DND-41 (cell line): ENCODE data around the gene ERCC1.
"Not testable (repeated sequence)": the region's sequence is repeated elsewhere in the genome, so short reads cannot be mapped to it uniquely, and the experiment has no call there.

Source experiments
- ATAC-seq: fragments of 200-7000 bp; cut with Tn5 transposase; 3 replicates; pipeline ENCODE4 v1.9.1; 2021; ENCODE audit warnings: low read depth; ENCODE audit not compliant: insufficient read depth
- DNase-seq: peaks from one replicate; pipeline ENCODE4 v3.0.0-alpha.2; 2020
- H2AFZ ChIP-seq: 2 replicates; pipeline ENCODE4 v1.6.0; 2012; ENCODE audit warnings: low read depth, low read length
- H3K27ac ChIP-seq: 2 replicates; pipeline ENCODE4 v1.5.1; 2012; ENCODE audit warnings: low read length, inconsistent platforms
- H3K27me3 ChIP-seq: fragments of 200-600 bp; sonication (generic); 2 replicates; pipeline ENCODE4 v1.6.0; 2012; ENCODE audit warnings: low read length, mild to moderate bottlenecking, inconsistent platforms; ENCODE audit not compliant: insufficient read depth, poor library complexity
- H3K36me3 ChIP-seq: 2 replicates; pipeline ENCODE4 v1.5.1; 2012; ENCODE audit warnings: low read length, inconsistent platforms; ENCODE audit not compliant: insufficient read depth
- H3K4me1 ChIP-seq: 2 replicates; pipeline ENCODE4 v1.5.1; 2012; ENCODE audit warnings: mild to moderate bottlenecking, low read length; ENCODE audit not compliant: insufficient read depth
- H3K4me2 ChIP-seq: 2 replicates; pipeline ENCODE4 v1.6.0; 2012; ENCODE audit warnings: mild to moderate bottlenecking, moderate library complexity, low read length, inconsistent platforms; ENCODE audit not compliant: insufficient read depth
- H3K4me3 ChIP-seq, 2 experiments: fragments of 200-600 bp in 1 of 2; shearing (Covaris generic) in 1 of 2; 2 replicates each; pipeline ENCODE4 v1.5.1; 2012 to 2016; ENCODE audit warnings: inconsistent platforms in 2 of 2, low read length in 2 of 2, mild to moderate bottlenecking in 2 of 2, low read depth in 1 of 2, moderate library complexity in 1 of 2
- H3K79me2 ChIP-seq: 2 replicates; pipeline ENCODE4 v1.6.0; 2012; ENCODE audit warnings: low read length, inconsistent platforms; ENCODE audit not compliant: insufficient read depth
- H3K9ac ChIP-seq: 2 replicates; pipeline ENCODE4 v1.6.0; 2012; ENCODE audit warnings: low read depth, mild to moderate bottlenecking, inconsistent platforms, low read length, moderate library complexity
- H3K9me3 ChIP-seq: 2 replicates; pipeline ENCODE4 v1.5.1; 2012; ENCODE audit warnings: low read length, moderate library complexity, mild to moderate bottlenecking, inconsistent platforms; ENCODE audit not compliant: insufficient read depth, severe bottlenecking
- H4K20me1 ChIP-seq: 2 replicates; pipeline ENCODE4 v1.6.0; 2012; ENCODE audit warnings: low read length; ENCODE audit not compliant: insufficient read depth
- CTCF ChIP-seq: IDR thresholded peaks from 2 replicates; pipeline ENCODE4 v1.5.1; 2012; ENCODE audit warnings: borderline replicate concordance, low read length, moderate library complexity, mild to moderate bottlenecking; ENCODE audit not compliant: poor library complexity, severe bottlenecking; ENCODE audit errors: extremely low read depth
- EZH2 ChIP-seq: IDR thresholded peaks from 3 replicates; pipeline ENCODE4 v1.6.1; 2012; ENCODE audit warnings: borderline replicate concordance, low read depth, mild to moderate bottlenecking, moderate library complexity, low read length, inconsistent platforms; ENCODE audit not compliant: severe bottlenecking

ERCC1 gene

GRCh38 chr19:45408121-45408520, 15.6 kb downstream of the ERCC1 start:
- Histone ChIP-seq H3K79me2 (peaks cover 7% of the 10 kb centered on the region), H4K20me1 (no peaks in the 10 kb centered on the region), H3K36me3 (peaks cover 11% of the 10 kb centered on the region), H2AFZ (no peak overlapping the region), H3K4me1 (peaks cover 35% of the 10 kb centered on the region), H3K4me2 (peak overlapping the region; percentile 89), H3K9ac (no peak overlapping the region), H3K9me3 (no peaks in the 10 kb centered on the region), H3K4me3 (no peak overlapping the region), H3K27me3 (no peaks in the 10 kb centered on the region), H3K27ac (no peak overlapping the region)
- TF ChIP-seq EZH2 (no peak), CTCF (no peak)
- ATAC-seq (no peak), DNase-seq (no peak)

GRCh38 chr19:45407585-45407984, 16.1 kb downstream of the ERCC1 start:
- H3K4me2 ChIP-seq, result peak overlapping the region; percentile 89
- H3K27me3 ChIP-seq, H3K36me3 ChIP-seq: not testable (repeated sequence)

GRCh38 chr19:45407091-45407375, 16.7 kb downstream of the ERCC1 start:
- Histone ChIP-seq H3K9me3 (no peaks in the 10 kb centered on the region), H3K27ac (peak overlapping the region; percentile 97), H3K79me2 (peaks cover 7% of the 10 kb centered on the region), H3K4me1 (peaks cover 35% of the 10 kb centered on the region), H3K4me3 (peak overlapping the region; percentile 88 to 93; a peak in 3 of 4 replicates), H2AFZ (peak overlapping the region; percentile 90), H3K4me2 (peak overlapping the region; percentile 89), H4K20me1 (no peaks in the 10 kb centered on the region), H3K27me3 (no peaks in the 10 kb centered on the region), H3K9ac (peak overlapping the region; percentile 62), H3K36me3 (peaks cover 7% of the 10 kb centered on the region; the same call in 1 of the 2 replicates)
- TF ChIP-seq EZH2, result no peak
- no peak for TF ChIP-seq CTCF
- ATAC-seq, result no peak
- no peak for DNase-seq

More at GRCh38 chr19:45407585-45407984, 16.1 kb downstream of the ERCC1 start:
- peaks cover 35% of the 10 kb centered on the region for H3K4me1 ChIP-seq
- not testable (repeated sequence) for H4K20me1 ChIP-seq, DNase-seq, H3K9me3 ChIP-seq, ATAC-seq, H3K27ac ChIP-seq, H2AFZ ChIP-seq, H3K79me2 ChIP-seq
- peak overlapping the region; percentile 62 for H3K9ac ChIP-seq
- H3K4me3 ChIP-seq, result peak overlapping the region in 1 of 2 experiments; percentile 93; a peak in 2 of 4 replicates

- Histone ChIP-seq H3K36me3 (peaks cover 7% of the 10 kb centered on the region; the same call in 1 of the 2 replicates), H3K9me3 (no peaks in the 10 kb centered on the region), H3K4me3 (peak within 1 kb of the TSS; percentile 88 to 93), H3K27ac (peak within 1 kb of the TSS; percentile 97), H2AFZ (peak within 1 kb of the TSS; percentile 90), H3K4me2 (peak within 1 kb of the TSS; percentile 89), H3K4me1 (peaks cover 35% of the 10 kb centered on the region), H3K79me2 (peaks cover 7% of the 10 kb centered on the region), H3K27me3 (no peaks in the 10 kb centered on the region), H4K20me1 (no peaks in the 10 kb centered on the region), H3K9ac (peak within 1 kb of the TSS; percentile 62)
- no peak for TF ChIP-seq CTCF
- no peak for TF ChIP-seq EZH2
- ATAC-seq, result peak; percentile 86
- DNase-seq, result peak; percentile 82
These were observed 17.3 kb downstream of the ERCC1 start, which contains the start of gene POLR1G for GRCh38 chr19:45406226-45407090. POLR1G (plus strand) TSS chr19:45406644; CDS start chr19:45406697, 53 bp downstream.
